Measurements from ENCODE around the gene CENPC.
"Not testable (repeated sequence)": the region's sequence is repeated elsewhere in the genome, so short reads cannot be mapped to it uniquely, and the experiment has no call there.

Gene CENPC

GRCh38 chr4:67465032-67465762, 80.1 kb downstream of the CENPC start:
- no peak for DNase-seq

GRCh38 chr4:67460574-67460973, 84.7 kb downstream of the CENPC start:
- no peak for DNase-seq

- no peak for DNase-seq
Observed at GRCh38 chr4:67459164-67459563, 86.1 kb downstream of the CENPC start.

- no peak for DNase-seq
Observed at GRCh38 chr4:67456577-67457196, 88.6 kb downstream of the CENPC start.

- DNase-seq = not testable (repeated sequence)
Observed at GRCh38 chr4:67452846-67453205, 92.5 kb downstream of the CENPC start.

GRCh38 chr4:67452100-67452845, 93.0 kb downstream of the CENPC start:
- no peak for DNase-seq

GRCh38 chr4:67451464-67451863, 93.8 kb downstream of the CENPC start:
- no peak for DNase-seq

- no peak for DNase-seq
Observed at GRCh38 chr4:67448621-67449020, 96.7 kb downstream of the CENPC start.

- DNase-seq = no peak
Observed at GRCh38 chr4:67447873-67448272, 97.4 kb downstream of the CENPC start.

- DNase-seq = no peak
Observed at GRCh38 chr4:67446811-67447210, 98.5 kb downstream of the CENPC start.

- DNase-seq = not testable (repeated sequence)
Observed at GRCh38 chr4:67445881-67446280, 99.4 kb downstream of the CENPC start.

GRCh38 chr4:67438975-67439374, 106.3 kb downstream of the CENPC start:
- DNase-seq = no peak

GRCh38 chr4:67437974-67438713, 107.2 kb downstream of the CENPC start:
- DNase-seq = no peak

- DNase-seq = no peak
Observed at GRCh38 chr4:67436742-67437141, 108.6 kb downstream of the CENPC start.

- DNase-seq = no peak
Observed at GRCh38 chr4:67430989-67431388, 114.3 kb downstream of the CENPC start.

GRCh38 chr4:67428819-67429218, 116.5 kb downstream of the CENPC start:
- no peak for DNase-seq

Data from NCI-H1092 (cell line).